Neural crest cell (in vitro differentiated cells): ENCODE measurements around the gene MEGF9. TPM values are rescaled to one million over a fixed set of nuclear protein-coding genes. Genes with fewer than 3 reads are reported as not detected.

Experiments used
- DNase-seq: peaks from one replicate; pipeline ENCODE4 v3.0.0; 2021; ENCODE audit warnings: low read depth, mixed read lengths, low spot score
- H3K27ac Mint-ChIP-seq: one replicate; pipeline ENCODE4 v1.8.0; 2021; ENCODE audit warnings: mild to moderate bottlenecking, mixed read lengths; ENCODE audit not compliant: unreplicated experiment
- H3K27me3 Mint-ChIP-seq: 2 replicates; pipeline ENCODE4 v1.8.0; 2021; ENCODE audit warnings: low read depth, mild to moderate bottlenecking, mixed read lengths
- H3K36me3 Mint-ChIP-seq: 2 replicates; pipeline ENCODE4 v1.8.0; 2021; ENCODE audit warnings: low read depth, mild to moderate bottlenecking, mixed read lengths
- H3K4me1 Mint-ChIP-seq: 2 replicates; pipeline ENCODE4 v1.8.0; 2021; ENCODE audit warnings: mixed read lengths
- H3K4me3 Mint-ChIP-seq: one replicate; pipeline ENCODE4 v1.8.0; 2021; ENCODE audit warnings: mild to moderate bottlenecking, mixed read lengths
- H3K9me3 Mint-ChIP-seq: 2 replicates; pipeline ENCODE4 v1.8.0; 2021; ENCODE audit warnings: mixed read lengths
- total RNA-seq: library from RNA; stranded (reverse); gene quantifications from 2 replicates; pipeline ENCODE4 v1.2.1, GENCODE V29; 2021
- TF ChIP-seq, protein P1 (sequence below): fragments of 200-600 bp; sonication (generic); conservative IDR thresholded peaks from 2 replicates; pipeline ENCODE4 v1.5.0; 2021; ENCODE audit warnings: antibody characterized with exemption, mild to moderate bottlenecking

Gene MEGF9
- total RNA-seq, 1 donor from 2014 or later, result 22.2 TPM

DNA sequence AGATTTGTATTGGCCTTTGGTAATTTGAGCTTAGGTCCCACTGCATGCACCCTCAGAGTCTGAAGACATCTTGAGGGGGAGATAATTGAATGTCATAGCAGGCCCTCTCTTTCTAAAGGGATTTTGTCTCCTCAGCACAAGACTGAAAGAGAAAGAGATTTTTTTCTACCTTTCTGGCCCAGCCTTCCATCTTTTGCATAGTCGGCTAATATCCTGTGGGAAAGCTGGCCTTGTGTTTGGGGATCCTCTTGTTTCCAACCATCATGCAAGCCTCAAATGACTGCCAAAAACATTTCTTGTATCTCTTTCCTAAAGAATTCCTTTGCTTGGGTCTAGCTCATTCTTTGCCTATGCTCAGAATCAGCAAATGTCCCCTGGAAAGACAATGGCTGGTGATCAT lies 92.3 kb downstream of the MEGF9 start:
- Mint-ChIP-seq H3K4me1 (peaks cover 38% of the 10 kb centered on the region), H3K27ac (no peak overlapping the region), H3K36me3 (peaks cover 1% of the 10 kb centered on the region), H3K4me3 (no peak overlapping the region), H3K9me3 (no peaks in the 10 kb centered on the region), H3K27me3 (no peaks in the 10 kb centered on the region)
- DNase-seq, result no peak
- TF ChIP-seq, protein P1, sequence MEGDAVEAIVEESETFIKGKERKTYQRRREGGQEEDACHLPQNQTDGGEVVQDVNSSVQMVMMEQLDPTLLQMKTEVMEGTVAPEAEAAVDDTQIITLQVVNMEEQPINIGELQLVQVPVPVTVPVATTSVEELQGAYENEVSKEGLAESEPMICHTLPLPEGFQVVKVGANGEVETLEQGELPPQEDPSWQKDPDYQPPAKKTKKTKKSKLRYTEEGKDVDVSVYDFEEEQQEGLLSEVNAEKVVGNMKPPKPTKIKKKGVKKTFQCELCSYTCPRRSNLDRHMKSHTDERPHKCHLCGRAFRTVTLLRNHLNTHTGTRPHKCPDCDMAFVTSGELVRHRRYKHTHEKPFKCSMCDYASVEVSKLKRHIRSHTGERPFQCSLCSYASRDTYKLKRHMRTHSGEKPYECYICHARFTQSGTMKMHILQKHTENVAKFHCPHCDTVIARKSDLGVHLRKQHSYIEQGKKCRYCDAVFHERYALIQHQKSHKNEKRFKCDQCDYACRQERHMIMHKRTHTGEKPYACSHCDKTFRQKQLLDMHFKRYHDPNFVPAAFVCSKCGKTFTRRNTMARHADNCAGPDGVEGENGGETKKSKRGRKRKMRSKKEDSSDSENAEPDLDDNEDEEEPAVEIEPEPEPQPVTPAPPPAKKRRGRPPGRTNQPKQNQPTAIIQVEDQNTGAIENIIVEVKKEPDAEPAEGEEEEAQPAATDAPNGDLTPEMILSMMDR, result no peak

DNA sequence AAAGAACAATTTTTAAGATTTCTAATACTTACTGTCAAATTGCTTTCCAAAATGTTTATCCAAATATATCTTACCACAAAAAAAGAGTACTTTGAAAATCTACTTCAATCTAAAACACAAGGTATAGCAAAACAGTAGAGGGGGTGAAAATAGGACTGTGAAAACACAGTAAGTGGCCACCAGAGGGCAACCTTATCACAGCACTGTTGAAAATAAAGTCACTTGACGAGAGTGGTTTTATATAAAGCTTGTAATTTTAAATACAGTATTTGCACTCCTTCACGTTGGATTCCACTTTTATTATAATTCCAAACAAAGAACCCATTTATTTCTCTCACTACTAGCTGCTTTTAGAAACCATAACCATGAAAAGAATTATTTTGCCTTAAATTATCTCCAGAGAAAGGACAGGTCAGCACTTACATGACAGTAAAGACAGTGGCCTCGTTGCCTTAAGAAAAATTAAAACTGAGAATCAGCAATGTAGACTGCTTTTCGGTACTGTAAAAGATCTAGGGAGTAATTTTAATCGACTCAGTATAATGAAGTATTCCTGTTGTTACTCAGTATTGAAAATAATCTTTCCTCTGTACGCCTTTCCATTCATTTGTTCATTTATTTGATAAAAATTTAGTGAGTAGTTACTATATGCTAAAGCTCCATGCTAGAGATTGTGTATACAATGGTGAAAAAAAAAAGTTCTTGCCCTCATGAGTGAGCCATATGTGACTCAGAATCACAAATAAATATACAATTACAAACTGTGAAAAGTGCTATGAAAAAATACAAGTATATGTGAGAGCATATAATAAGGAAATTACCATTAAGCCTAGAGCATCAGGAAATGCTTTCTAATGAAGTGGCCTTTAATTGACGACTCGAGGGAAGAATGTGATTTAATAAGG lies 94.3 kb downstream of the MEGF9 start:
- H3K27me3 Mint-ChIP-seq, result no peaks in the 10 kb centered on the region
- H3K4me1 Mint-ChIP-seq, result peaks cover 22% of the 10 kb centered on the region
- H3K27ac Mint-ChIP-seq, result no peak overlapping the region
- H3K36me3 Mint-ChIP-seq, result peaks cover 2% of the 10 kb centered on the region
- no peaks in the 10 kb centered on the region for H3K9me3 Mint-ChIP-seq
- TF ChIP-seq, protein P1, result peak; percentile 95
- DNase-seq, result peak; percentile 58
- H3K4me3 Mint-ChIP-seq, result no peak overlapping the region

DNA sequence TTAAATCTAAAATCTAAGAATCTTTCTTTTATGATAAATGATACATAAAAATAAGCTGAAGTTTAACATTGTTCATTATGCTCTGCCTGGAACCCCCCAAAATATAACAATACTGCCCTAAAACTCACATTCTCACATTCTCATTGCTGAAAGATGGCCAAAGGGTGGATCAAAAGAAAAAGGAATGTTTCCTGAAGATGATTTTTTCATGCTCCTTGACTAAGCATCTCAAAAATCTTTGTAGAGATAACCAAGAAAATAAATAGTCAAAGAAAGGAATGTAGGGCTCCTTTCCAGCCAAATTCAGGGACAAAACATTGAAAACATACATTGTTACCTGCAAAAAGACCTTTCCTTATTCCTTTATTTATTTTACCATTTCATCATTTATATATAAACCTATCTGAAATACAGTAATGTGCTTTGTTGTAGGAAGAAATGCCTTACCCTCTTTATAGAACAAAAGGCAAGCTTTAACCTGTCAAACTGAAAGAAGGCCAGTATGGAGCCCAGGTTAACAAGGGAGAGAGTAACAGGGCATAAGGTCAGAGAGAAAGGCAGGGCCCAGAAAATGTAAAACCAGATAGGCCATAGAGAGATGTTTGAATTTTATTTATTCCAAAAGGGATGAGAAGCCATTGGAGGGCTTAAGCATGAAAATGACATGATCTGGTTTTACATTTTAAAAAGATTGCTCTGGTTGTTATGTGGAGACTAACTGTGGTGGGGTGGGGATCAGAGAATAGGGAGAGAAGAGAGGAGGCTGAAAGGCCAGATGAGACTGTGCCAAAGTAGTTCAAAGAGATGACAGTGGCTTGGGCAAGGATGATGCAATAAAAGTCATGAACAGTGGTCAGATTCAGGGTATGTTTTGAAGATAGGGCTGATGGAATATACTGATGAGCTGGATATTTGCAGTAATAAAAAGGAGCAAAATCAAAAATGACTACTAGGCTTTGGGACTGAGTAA lies 97.0 kb downstream of the MEGF9 start:
- TF ChIP-seq, protein P1, result no peak
- DNase-seq, result no peak
- H3K4me3 Mint-ChIP-seq, result no peak overlapping the region
- H3K27me3 Mint-ChIP-seq, result no peaks in the 10 kb centered on the region
- peaks cover 3% of the 10 kb centered on the region for H3K36me3 Mint-ChIP-seq
- no peaks in the 10 kb centered on the region for H3K9me3 Mint-ChIP-seq
- peak overlapping the region; percentile 4 for H3K27ac Mint-ChIP-seq
- H3K4me1 Mint-ChIP-seq, result peaks cover 22% of the 10 kb centered on the region

DNA sequence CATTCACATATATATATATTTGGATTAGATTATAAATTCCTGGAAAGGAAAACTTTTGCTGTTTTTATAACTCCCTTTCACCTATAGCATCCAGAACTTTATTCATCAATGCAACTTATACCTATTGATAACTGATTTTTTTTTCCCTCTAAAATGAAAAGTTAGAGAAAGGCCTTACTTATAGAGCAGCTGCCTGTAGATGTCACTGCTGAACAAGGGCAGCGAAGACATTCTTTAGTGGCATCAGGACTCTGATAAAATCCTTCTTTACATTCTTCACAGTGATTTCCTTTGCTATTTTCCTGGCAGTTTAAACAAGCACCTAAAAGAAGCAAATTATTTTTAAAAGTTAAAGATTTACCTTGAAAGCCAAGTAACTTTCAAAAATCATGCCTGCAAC lies 102.1 kb downstream of the MEGF9 start:
- Mint-ChIP-seq H3K27ac (no peak overlapping the region), H3K4me1 (peaks cover 4% of the 10 kb centered on the region), H3K4me3 (no peak overlapping the region), H3K27me3 (no peaks in the 10 kb centered on the region), H3K36me3 (peaks cover 10% of the 10 kb centered on the region), H3K9me3 (no peaks in the 10 kb centered on the region)
- DNase-seq, result no peak
- TF ChIP-seq, protein P1, result peak; percentile 47

DNA sequence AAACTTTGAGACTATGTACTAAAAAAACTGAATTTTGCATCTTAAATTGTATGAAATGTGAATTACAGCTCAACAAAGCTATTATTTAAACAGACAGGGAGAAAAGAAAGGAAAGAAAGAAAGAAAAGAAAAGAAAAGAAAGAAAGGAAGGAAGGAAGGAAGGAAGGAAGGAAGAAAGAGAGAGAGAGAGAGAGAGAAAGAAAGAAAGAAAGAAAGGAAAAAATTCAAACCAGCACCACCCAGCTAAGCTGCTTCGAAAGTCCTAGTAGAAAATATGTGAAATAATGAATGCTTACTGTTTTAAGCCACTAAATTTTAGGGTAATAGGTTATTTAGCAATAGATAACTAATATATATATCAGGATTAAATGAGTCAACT lies 102.6 kb downstream of the MEGF9 start:
- Mint-ChIP-seq H3K4me1 (peaks cover 4% of the 10 kb centered on the region), H3K27ac (no peak overlapping the region), H3K9me3 (no peaks in the 10 kb centered on the region), H3K27me3 (no peaks in the 10 kb centered on the region), H3K36me3 (peaks cover 8% of the 10 kb centered on the region), H3K4me3 (no peak overlapping the region)
- TF ChIP-seq, protein P1, result no peak
- DNase-seq, result no peak
